Measurements from ENCODE around the gene MLLT3.

Gene MLLT3

GRCh38 chr9:20462410-20462809 lies 159.9 kb downstream of the MLLT3 start:
- ChIA-PET CTCF (no interaction called here), POLR2A (no interaction called here)
- no peak overlapping the region for H3K4me3 ChIP-seq (ENCODE audit: low read depth, low read length)
- TF ChIP-seq CTCF (IDR thresholded peaks at IDR 0.05; ENCODE audit: insufficient read depth, low read length, missing control alignments) = no peak
- no peak for DNase-seq (ENCODE audit: low read depth, low spot score)

GRCh38 chr9:20447291-20447690 lies 175.0 kb downstream of the MLLT3 start:
- H3K4me3 ChIP-seq (ENCODE audit: low read depth, low read length) = no peak overlapping the region
- POLR2A ChIA-PET = no interaction called here
- TF ChIP-seq CTCF (IDR thresholded peaks at IDR 0.05; ENCODE audit: insufficient read depth, low read length, missing control alignments) = no peak
- no peak for DNase-seq (ENCODE audit: low read depth, low spot score)
- CTCF ChIA-PET = no interaction called here

- POLR2A ChIA-PET = no interaction called here
- CTCF ChIA-PET = no interaction called here
- no peak for DNase-seq (ENCODE audit: low read depth, low spot score)
- no peak for TF ChIP-seq CTCF (IDR thresholded peaks at IDR 0.05; ENCODE audit: insufficient read depth, low read length, missing control alignments)
- no peak overlapping the region for H3K4me3 ChIP-seq (ENCODE audit: low read depth, low read length)
Measured at GRCh38 chr9:20446248-20446647, 176.1 kb downstream of the MLLT3 start.

GRCh38 chr9:20442461-20443319 lies 179.6 kb downstream of the MLLT3 start:
- CTCF ChIA-PET = no interaction called here
- TF ChIP-seq CTCF (IDR thresholded peaks at IDR 0.05; ENCODE audit: insufficient read depth, low read length, missing control alignments) = no peak
- POLR2A ChIA-PET = no interaction called here
- no peak for DNase-seq (ENCODE audit: low read depth, low spot score)
- H3K4me3 ChIP-seq (ENCODE audit: low read depth, low read length) = no peak overlapping the region

GRCh38 chr9:20441711-20442423 lies 180.4 kb downstream of the MLLT3 start:
- no peak for DNase-seq (ENCODE audit: low read depth, low spot score)
- ChIA-PET CTCF (no interaction called here), POLR2A (interaction anchor here (0.8 kb wide), 1 partner anchor 242 kb away, joined by 3 read pairs; the partner anchor contains the start of gene FOCAD)
- no peak overlapping the region for H3K4me3 ChIP-seq (ENCODE audit: low read depth, low read length)
- no peak for TF ChIP-seq CTCF (IDR thresholded peaks at IDR 0.05; ENCODE audit: insufficient read depth, low read length, missing control alignments)

- DNase-seq (ENCODE audit: low read depth, low spot score) = no peak
- ChIA-PET POLR2A (interaction anchor here (0.8 kb wide), 1 partner anchor 243 kb away, joined by 3 read pairs; the partner anchor contains the start of gene FOCAD), CTCF (interaction anchor here (0.8 kb wide), 1 partner anchor 86 kb away, joined by 3 read pairs; no protein-coding TSS in a partner anchor)
- no peak for TF ChIP-seq CTCF (IDR thresholded peaks at IDR 0.05; ENCODE audit: insufficient read depth, low read length, missing control alignments)
- no peak overlapping the region for H3K4me3 ChIP-seq (ENCODE audit: low read depth, low read length)
Measured at GRCh38 chr9:20441166-20441565, 181.1 kb downstream of the MLLT3 start.

All from AG04449 (cell line).